A549 (cell line): ENCODE results near the gene AKNAD1.

Experiments
- ATOH8 ChIP-seq: fragments of 250-450 bp; sonication (Bioruptor Pico); IDR thresholded peaks from 2 replicates; pipeline ENCODE4 v1.5.0; 2020; ENCODE audit warnings: low read depth, mild to moderate bottlenecking, moderate library complexity
- EHMT2 ChIP-seq: fragments of 200-600 bp; sonication (generic); IDR thresholded peaks from 2 replicates; pipeline ENCODE4 v1.6.1; 2016; ENCODE audit warnings: antibody characterized with exemption, low read depth, mild to moderate bottlenecking, moderate library complexity
- GATA3 ChIP-seq: IDR thresholded peaks from 2 replicates; pipeline ENCODE4 v1.6.1; 2012; ENCODE audit warnings: borderline replicate concordance
- JUN ChIP-seq, 2 experiments: fragments of >200 bp; sonication (Bioruptor Twin); formaldehyde crosslinking; IDR thresholded peaks; 2 replicates in 1 of 2; 3 replicates in 1 of 2; pipeline ENCODE4 v1.6.1; 2016 to 2017
- POLR2A ChIP-seq: IDR thresholded peaks from 2 replicates; pipeline ENCODE4 v1.6.1; 2012; ENCODE audit warnings: mild to moderate bottlenecking, low read length
- RCOR1 ChIP-seq: fragments of 150-350 bp; IDR thresholded peaks from 2 replicates; pipeline ENCODE4 v1.6.1; 2014; ENCODE audit warnings: antibody characterized with exemption, low read length, low read depth
- RNF2 ChIP-seq: fragments of 200-600 bp; sonication (generic); IDR thresholded peaks from 2 replicates; pipeline ENCODE4 v1.6.1; 2016; ENCODE audit warnings: low read depth, mild to moderate bottlenecking, antibody characterized with exemption, moderate library complexity, borderline replicate concordance
- SMC3 ChIP-seq: fragments of >200 bp; sonication (Bioruptor Twin); formaldehyde crosslinking; IDR thresholded peaks from 3 replicates; pipeline ENCODE4 v1.6.1; 2018; ENCODE audit warnings: inconsistent platforms
- ZFP36 ChIP-seq: fragments of 450-650 bp; IDR thresholded peaks from 2 replicates; pipeline ENCODE4 v1.6.1; 2014; ENCODE audit warnings: borderline replicate concordance; ENCODE audit not compliant: partially characterized antibody
- TF ChIP-seq, protein P1 (sequence below): fragments of >200 bp; sonication (Bioruptor Twin); formaldehyde crosslinking; IDR thresholded peaks from 3 replicates; pipeline ENCODE4 v1.5.1; 2016

GRCh38 chr1:108852221-108852975 is 4.5 kb downstream of the AKNAD1 start:
- no peak for TF ChIP-seq EHMT2
- TF ChIP-seq, protein P1, sequence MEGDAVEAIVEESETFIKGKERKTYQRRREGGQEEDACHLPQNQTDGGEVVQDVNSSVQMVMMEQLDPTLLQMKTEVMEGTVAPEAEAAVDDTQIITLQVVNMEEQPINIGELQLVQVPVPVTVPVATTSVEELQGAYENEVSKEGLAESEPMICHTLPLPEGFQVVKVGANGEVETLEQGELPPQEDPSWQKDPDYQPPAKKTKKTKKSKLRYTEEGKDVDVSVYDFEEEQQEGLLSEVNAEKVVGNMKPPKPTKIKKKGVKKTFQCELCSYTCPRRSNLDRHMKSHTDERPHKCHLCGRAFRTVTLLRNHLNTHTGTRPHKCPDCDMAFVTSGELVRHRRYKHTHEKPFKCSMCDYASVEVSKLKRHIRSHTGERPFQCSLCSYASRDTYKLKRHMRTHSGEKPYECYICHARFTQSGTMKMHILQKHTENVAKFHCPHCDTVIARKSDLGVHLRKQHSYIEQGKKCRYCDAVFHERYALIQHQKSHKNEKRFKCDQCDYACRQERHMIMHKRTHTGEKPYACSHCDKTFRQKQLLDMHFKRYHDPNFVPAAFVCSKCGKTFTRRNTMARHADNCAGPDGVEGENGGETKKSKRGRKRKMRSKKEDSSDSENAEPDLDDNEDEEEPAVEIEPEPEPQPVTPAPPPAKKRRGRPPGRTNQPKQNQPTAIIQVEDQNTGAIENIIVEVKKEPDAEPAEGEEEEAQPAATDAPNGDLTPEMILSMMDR = no peak
- no peak for TF ChIP-seq SMC3
- TF ChIP-seq GATA3 = no peak
- no peak for TF ChIP-seq RNF2
- TF ChIP-seq JUN (IDR thresholded peaks at IDR 0.05) = no peak
- no peak for TF ChIP-seq POLR2A
- no peak for TF ChIP-seq RCOR1
- TF ChIP-seq ZFP36 = no peak
- no peak for TF ChIP-seq ATOH8
